Measurements from ENCODE around the gene CELF4. TPM values are rescaled to one million over a fixed set of nuclear protein-coding genes. Genes with fewer than 3 reads are reported as not detected.

Gene CELF4
- total RNA-seq, 1 donor from 2014 or later, result 0.44 TPM

GRCh38 chr18:37254973-37255372 is 310.6 kb downstream of the CELF4 start:
- TF ChIP-seq CTCF (IDR thresholded peaks at IDR 0.05; ENCODE audit: unreplicated experiment), result no peak
- no peak for DNase-seq (ENCODE audit: low spot score)
- H3K9me3 Mint-ChIP-seq (ENCODE audit: unreplicated experiment), result no peaks in the 10 kb centered on the region
- peaks cover 20% of the 10 kb centered on the region for H3K27me3 Mint-ChIP-seq (ENCODE audit: unreplicated experiment)
- peaks cover 9% of the 10 kb centered on the region for H3K4me1 Mint-ChIP-seq (ENCODE audit: unreplicated experiment)
- H3K4me3 Mint-ChIP-seq (ENCODE audit: unreplicated experiment), result peak overlapping the region; percentile 76
- H3K36me3 Mint-ChIP-seq (ENCODE audit: low read depth, unreplicated experiment), result peaks cover 3% of the 10 kb centered on the region
- H3K27ac Mint-ChIP-seq (ENCODE audit: unreplicated experiment), result peak overlapping the region; percentile 38

GRCh38 chr18:37254236-37254754 is 311.3 kb downstream of the CELF4 start:
- Mint-ChIP-seq H3K4me1 (ENCODE audit: unreplicated experiment) (peaks cover 10% of the 10 kb centered on the region), H3K27ac (ENCODE audit: unreplicated experiment) (peak overlapping the region; percentile 38)
- DNase-seq (ENCODE audit: low spot score), result no peak

GRCh38 chr18:37253394-37254235 is 312.0 kb downstream of the CELF4 start:
- peaks cover 10% of the 10 kb centered on the region for H3K4me1 Mint-ChIP-seq (ENCODE audit: unreplicated experiment)
- H3K4me3 Mint-ChIP-seq (ENCODE audit: unreplicated experiment), result no peak overlapping the region
- peaks cover 7% of the 10 kb centered on the region for H3K36me3 Mint-ChIP-seq (ENCODE audit: low read depth, unreplicated experiment)
- peaks cover 22% of the 10 kb centered on the region for H3K27me3 Mint-ChIP-seq (ENCODE audit: unreplicated experiment)
- TF ChIP-seq CTCF (IDR thresholded peaks at IDR 0.05; ENCODE audit: unreplicated experiment), result no peak
- no peaks in the 10 kb centered on the region for H3K9me3 Mint-ChIP-seq (ENCODE audit: unreplicated experiment)
- H3K27ac Mint-ChIP-seq (ENCODE audit: unreplicated experiment), result no peak overlapping the region
- peak; percentile 61 for DNase-seq (ENCODE audit: low spot score)

More at GRCh38 chr18:37254236-37254754, 311.3 kb downstream of the CELF4 start:
- no peak for TF ChIP-seq CTCF (IDR thresholded peaks at IDR 0.05; ENCODE audit: unreplicated experiment)
- no peaks in the 10 kb centered on the region for H3K9me3 Mint-ChIP-seq (ENCODE audit: unreplicated experiment)
- peaks cover 6% of the 10 kb centered on the region for H3K36me3 Mint-ChIP-seq (ENCODE audit: low read depth, unreplicated experiment)
- peak overlapping the region; percentile 76 for H3K4me3 Mint-ChIP-seq (ENCODE audit: unreplicated experiment)
- H3K27me3 Mint-ChIP-seq (ENCODE audit: unreplicated experiment), result peaks cover 20% of the 10 kb centered on the region

GRCh38 chr18:37252854-37253393 is 312.7 kb downstream of the CELF4 start:
- Mint-ChIP-seq H3K27me3 (ENCODE audit: unreplicated experiment) (peaks cover 20% of the 10 kb centered on the region), H3K9me3 (ENCODE audit: unreplicated experiment) (no peaks in the 10 kb centered on the region)

More at GRCh38 chr18:37252854-37253393, 312.7 kb downstream of the CELF4 start:
- no peak for TF ChIP-seq CTCF (IDR thresholded peaks at IDR 0.05; ENCODE audit: unreplicated experiment)
- H3K36me3 Mint-ChIP-seq (ENCODE audit: low read depth, unreplicated experiment), result peaks cover 7% of the 10 kb centered on the region
- H3K27ac Mint-ChIP-seq (ENCODE audit: unreplicated experiment), result no peak overlapping the region
- H3K4me3 Mint-ChIP-seq (ENCODE audit: unreplicated experiment), result peak overlapping the region; percentile 67
- no peak for DNase-seq (ENCODE audit: low spot score)
- H3K4me1 Mint-ChIP-seq (ENCODE audit: unreplicated experiment), result peaks cover 10% of the 10 kb centered on the region

Data from endothelial cell (in vitro differentiated cells).